ENCODE results near the gene MYO16. TPM values are rescaled to one million over a fixed set of nuclear protein-coding genes. Genes with fewer than 3 reads are reported as not detected.

The MYO16 gene
- total RNA-seq, 1 donor from 2014 or later: 0.49 TPM

DNA sequence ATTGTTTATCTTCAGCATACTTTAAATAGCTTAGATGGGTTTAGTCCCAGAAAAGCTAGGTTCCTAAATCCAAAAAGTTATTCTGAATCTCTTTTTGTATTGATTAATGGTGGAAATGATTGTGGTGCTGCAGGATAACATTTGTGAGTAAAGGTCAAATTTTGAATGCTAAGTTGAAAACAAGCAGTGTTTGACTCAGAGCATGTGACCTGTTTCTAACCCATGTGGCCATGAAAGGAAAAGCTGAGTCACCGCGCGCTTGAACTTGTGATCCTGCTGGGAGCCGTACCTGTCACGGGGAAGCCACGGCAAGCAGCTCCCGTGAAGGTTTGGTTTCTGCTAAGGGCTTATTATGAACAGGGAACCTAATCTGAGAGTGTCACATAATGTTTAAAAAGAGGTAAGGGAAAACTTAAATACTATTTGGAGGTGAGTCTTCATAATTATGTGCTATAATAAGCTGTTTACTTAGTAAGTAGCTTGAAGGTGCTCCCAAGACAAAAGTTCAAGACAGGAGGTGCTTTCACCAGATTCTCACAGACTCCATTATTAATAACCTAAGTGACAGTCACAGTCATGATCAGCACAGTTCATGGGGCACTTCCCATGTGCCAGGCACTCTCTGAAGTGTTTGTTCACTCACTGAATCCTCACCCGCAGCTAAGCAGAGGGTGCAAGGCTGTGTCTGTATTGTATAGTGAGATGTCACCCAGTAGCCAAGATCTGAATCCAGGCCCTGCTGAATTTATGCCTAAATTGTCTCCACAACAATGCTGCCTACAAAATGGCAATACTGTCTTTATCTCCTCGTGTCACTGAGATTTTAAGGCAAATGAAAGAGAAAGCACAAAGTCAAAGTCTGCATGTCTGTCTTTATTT, 286.5 kb downstream of the MYO16 start:
- Histone ChIP-seq H3K36me3 (no peaks in the 10 kb centered on the region), H3K27ac (peak overlapping the region; percentile 83), H3K4me3 (peak overlapping the region in 1 of 2 donors; percentile 17), H3K27me3 (no peaks in the 10 kb centered on the region), H3K4me1 (peaks cover 46% of the 10 kb centered on the region), H3K9me3 (no peaks in the 10 kb centered on the region)
- intact Hi-C loops (cut with DNase I): no loop called here
- peak; percentile 61 to 95 for TF ChIP-seq POLR2AphosphoS5 (IDR thresholded peaks at IDR 0.05; ENCODE audit: insufficient read depth in 1 of 2, low read depth in 1 of 2)
- no peak for TF ChIP-seq POLR2A (IDR thresholded peaks at IDR 0.05)
- no peak for TF ChIP-seq CTCF (IDR thresholded peaks at IDR 0.05)
- no peak for DNase-seq (ENCODE audit: extremely low spot score in 2 of 2)

GRCh38 chr13:108917581-108917980, 288.2 kb downstream of the MYO16 start:
- DNase-seq (ENCODE audit: extremely low spot score in 2 of 2): no peak
- Histone ChIP-seq H3K4me3 (no peak overlapping the region), H3K27ac (peak overlapping the region; percentile 56), H3K9me3 (no peaks in the 10 kb centered on the region), H3K27me3 (no peaks in the 10 kb centered on the region), H3K4me1 (peaks cover 46% of the 10 kb centered on the region), H3K36me3 (no peaks in the 10 kb centered on the region)
- intact Hi-C loops (cut with DNase I): no loop called here
- no peak for TF ChIP-seq POLR2AphosphoS5 (IDR thresholded peaks at IDR 0.05; ENCODE audit: insufficient read depth in 1 of 2, low read depth in 1 of 2)
- no peak for TF ChIP-seq CTCF (IDR thresholded peaks at IDR 0.05)

- Histone ChIP-seq H3K27me3 (no peaks in the 10 kb centered on the region), H3K4me1 (peaks cover 46% of the 10 kb centered on the region), H3K4me3 (no peak overlapping the region), H3K36me3 (no peaks in the 10 kb centered on the region), H3K27ac (peak overlapping the region; percentile 74), H3K9me3 (no peaks in the 10 kb centered on the region)
- DNase-seq (ENCODE audit: extremely low spot score in 2 of 2): no peak
- intact Hi-C loops (cut with DNase I): no loop called here
- no peak for TF ChIP-seq POLR2AphosphoS5 (IDR thresholded peaks at IDR 0.05; ENCODE audit: insufficient read depth in 1 of 2, low read depth in 1 of 2)
- TF ChIP-seq CTCF (IDR thresholded peaks at IDR 0.05): no peak
- no peak for TF ChIP-seq POLR2A (IDR thresholded peaks at IDR 0.05)
Measured at GRCh38 chr13:108919036-108919907, 289.9 kb downstream of the MYO16 start.

DNA sequence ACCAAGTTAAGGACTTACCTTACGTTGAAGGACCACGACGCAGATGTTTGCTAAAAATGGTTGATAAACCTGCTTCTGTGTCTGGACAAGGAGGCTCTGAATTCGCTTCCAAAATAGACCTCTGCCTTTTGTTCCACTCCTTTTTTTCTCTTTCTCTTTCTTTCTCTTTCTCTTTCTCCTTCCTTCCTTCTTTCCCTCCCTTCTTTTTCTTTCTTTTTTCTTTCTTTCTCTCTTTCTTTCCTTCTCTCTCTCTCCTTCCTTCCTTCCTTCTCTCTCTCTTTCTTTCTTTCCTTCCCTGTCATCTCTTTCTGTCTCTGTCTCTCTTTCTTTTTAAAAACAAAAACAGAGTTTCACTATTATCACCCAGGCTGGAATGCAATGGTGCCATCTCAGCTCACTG, 290.7 kb downstream of the MYO16 start:
- intact Hi-C loops (cut with DNase I): no loop called here
- peaks cover 37% of the 10 kb centered on the region for H3K4me1 ChIP-seq
- H3K9me3 ChIP-seq: no peaks in the 10 kb centered on the region
- H3K27me3 ChIP-seq: no peaks in the 10 kb centered on the region
- H3K36me3 ChIP-seq: no peaks in the 10 kb centered on the region
- no peak for DNase-seq (ENCODE audit: extremely low spot score in 2 of 2)
- no peak overlapping the region for H3K4me3 ChIP-seq
- H3K27ac ChIP-seq: peak overlapping the region; percentile 74
- TF ChIP-seq CTCF (IDR thresholded peaks at IDR 0.05) (no peak), POLR2A (IDR thresholded peaks at IDR 0.05) (no peak), POLR2AphosphoS5 (IDR thresholded peaks at IDR 0.05; ENCODE audit: insufficient read depth in 1 of 2, low read depth in 1 of 2) (no peak)
